Neuronal stem cell (in vitro differentiated cells): Measurements from ENCODE around the gene RUVBL2.

Experiments used
- small RNA-seq: library from polyadenylated mRNA; stranded (forward); fragments of <200 nt; extraction: miRNeasy Mini kit (QIAGEN cat#:217004); gene quantifications from one replicate; pipeline ENCODE3, GENCODE V24; 2013; ENCODE audit not compliant: insufficient read depth

RUVBL2 gene

Small RNAs within 50 kb of the gene (small RNA-seq; reads per million reads assigned to genes)
- gene MIR6798 = 11.4 reads per million, percentile 62 among the genes with 10 or more reads in this experiment
